Mesothelial cell of epicardium (in vitro differentiated cells): ENCODE data around the gene PROSER2. TPM values are rescaled to one million over a fixed set of nuclear protein-coding genes. Genes with fewer than 3 reads are reported as not detected.

ENCODE experiments used
- DNase-seq, 2 experiments: peaks; one replicate each; pipeline ENCODE4 v3.0.0; 2021; ENCODE audit warnings: low spot score in 2 of 2; ENCODE audit not compliant: unreplicated experiment in 2 of 2
- H3K27ac Mint-ChIP-seq: 2 replicates; pipeline ENCODE4 v1.8.0; 2021; ENCODE audit warnings: mixed read lengths
- H3K27me3 Mint-ChIP-seq: 2 replicates; pipeline ENCODE4 v1.8.0; 2021; ENCODE audit warnings: low read depth, mixed read lengths
- H3K36me3 Mint-ChIP-seq: 2 replicates; pipeline ENCODE4 v1.8.0; 2021; ENCODE audit warnings: mixed read lengths
- H3K4me1 Mint-ChIP-seq: 2 replicates; pipeline ENCODE4 v1.8.0; 2021; ENCODE audit warnings: mixed read lengths
- H3K4me3 Mint-ChIP-seq: 2 replicates; pipeline ENCODE4 v1.8.0; 2021; ENCODE audit warnings: mild to moderate bottlenecking, moderate library complexity, mixed read lengths
- H3K9me3 Mint-ChIP-seq: 2 replicates; pipeline ENCODE4 v1.8.0; 2021; ENCODE audit warnings: mixed read lengths
- CTCF ChIP-seq: fragments of 200-600 bp; sonication (generic); IDR thresholded peaks from one replicate; pipeline ENCODE4 v1.5.0; 2021; ENCODE audit warnings: antibody characterized with exemption; ENCODE audit not compliant: unreplicated experiment
- total RNA-seq: library from RNA; stranded (reverse); gene quantifications from 3 replicates; pipeline ENCODE4 v1.2.1, GENCODE V29; 2021

Gene PROSER2
- total RNA-seq, 1 donor from 2014 or later, result 17.8 TPM

- Mint-ChIP-seq H3K4me1 (peaks cover 14% of the 10 kb centered on the region), H3K4me3 (no peak overlapping the region)
These were observed 38.8 kb downstream of the PROSER2 start for GRCh38 chr10:11861811-11862428.

GRCh38 chr10:11863353-11864109, 40.4 kb downstream of the PROSER2 start:
- no peak overlapping the region for H3K4me3 Mint-ChIP-seq
- no peak for TF ChIP-seq CTCF
- H3K27ac Mint-ChIP-seq, result no peak overlapping the region
- no peaks in the 10 kb centered on the region for H3K27me3 Mint-ChIP-seq
- peaks cover 14% of the 10 kb centered on the region for H3K4me1 Mint-ChIP-seq
- no peak for DNase-seq
- H3K9me3 Mint-ChIP-seq, result no peaks in the 10 kb centered on the region
- H3K36me3 Mint-ChIP-seq, result peaks cover 30% of the 10 kb centered on the region

More at GRCh38 chr10:11861811-11862428, 38.8 kb downstream of the PROSER2 start:
- Mint-ChIP-seq H3K27ac (no peak overlapping the region), H3K27me3 (no peaks in the 10 kb centered on the region), H3K9me3 (no peaks in the 10 kb centered on the region), H3K36me3 (peaks cover 29% of the 10 kb centered on the region)
- no peak for TF ChIP-seq CTCF
- DNase-seq, result no peak

- DNase-seq, result no peak
- peaks cover 27% of the 10 kb centered on the region for H3K36me3 Mint-ChIP-seq
These were observed 41.6 kb downstream of the PROSER2 start for GRCh38 chr10:11864727-11865126.

GRCh38 chr10:11865561-11865960, 42.4 kb downstream of the PROSER2 start:
- peaks cover 15% of the 10 kb centered on the region for H3K4me1 Mint-ChIP-seq
- H3K4me3 Mint-ChIP-seq, result no peak overlapping the region
- no peaks in the 10 kb centered on the region for H3K27me3 Mint-ChIP-seq
- H3K9me3 Mint-ChIP-seq, result no peaks in the 10 kb centered on the region
- no peak for TF ChIP-seq CTCF
- H3K27ac Mint-ChIP-seq, result peak overlapping the region; percentile 66
- no peak for DNase-seq
- peaks cover 27% of the 10 kb centered on the region for H3K36me3 Mint-ChIP-seq

More at GRCh38 chr10:11864727-11865126, 41.6 kb downstream of the PROSER2 start:
- H3K4me1 Mint-ChIP-seq, result peaks cover 14% of the 10 kb centered on the region
- TF ChIP-seq CTCF, result no peak
- H3K4me3 Mint-ChIP-seq, result no peak overlapping the region
- H3K27me3 Mint-ChIP-seq, result no peaks in the 10 kb centered on the region
- peak overlapping the region; percentile 66 for H3K27ac Mint-ChIP-seq
- H3K9me3 Mint-ChIP-seq, result no peaks in the 10 kb centered on the region

- H3K4me1 Mint-ChIP-seq, result peaks cover 22% of the 10 kb centered on the region
- no peaks in the 10 kb centered on the region for H3K27me3 Mint-ChIP-seq
- no peak for TF ChIP-seq CTCF
- H3K9me3 Mint-ChIP-seq, result no peaks in the 10 kb centered on the region
- H3K36me3 Mint-ChIP-seq, result peaks cover 23% of the 10 kb centered on the region
- H3K27ac Mint-ChIP-seq, result no peak overlapping the region
- H3K4me3 Mint-ChIP-seq, result no peak overlapping the region
- DNase-seq, result no peak
These were observed 43.2 kb downstream of the PROSER2 start for GRCh38 chr10:11866199-11866925.
